Measurements from ENCODE around the gene RPL37.

RPL37 gene

GRCh38 chr5:40776658-40776977 is 58.4 kb downstream of the RPL37 start:
- H3K27ac ChIP-seq: peak overlapping the region; percentile 79
- no peak for TF ChIP-seq CTCF (conservative IDR thresholded peaks at IDR 0.05)

GRCh38 chr5:40775846-40776657 is 59.0 kb downstream of the RPL37 start:
- no peak for TF ChIP-seq CTCF (conservative IDR thresholded peaks at IDR 0.05)
- H3K27ac ChIP-seq: peak overlapping the region; percentile 79
